Measurements from ENCODE around the gene KLF9.

The KLF9 gene

GRCh38 chr9:70382046-70382708 is 32.3 kb downstream of the KLF9 start:
- no peaks in the 10 kb centered on the region for H3K79me2 ChIP-seq (ENCODE audit: low read length)
- no peak for TF ChIP-seq CTCF (IDR thresholded peaks at IDR 0.05; ENCODE audit: low read depth, low read length)
- no peaks in the 10 kb centered on the region for H4K20me1 ChIP-seq (ENCODE audit: insufficient read depth, low read length)
- H3K27me3 ChIP-seq (ENCODE audit: low read depth, low read length): no peaks in the 10 kb centered on the region
- H3K4me2 ChIP-seq (ENCODE audit: low read length): no peak overlapping the region
- H3K36me3 ChIP-seq (replicated peaks; ENCODE audit: low read depth, low read length): no peaks in the 10 kb centered on the region
- H3K4me3 ChIP-seq (ENCODE audit: low read length): no peak overlapping the region
- H3K4me1 ChIP-seq (ENCODE audit: low read length): no peaks in the 10 kb centered on the region
- H3K9ac ChIP-seq (ENCODE audit: low read length): no peak overlapping the region
- no peak overlapping the region for H2AFZ ChIP-seq (ENCODE audit: low read depth, low read length)
- H3K9me3 ChIP-seq (ENCODE audit: insufficient read depth, low read length): no peaks in the 10 kb centered on the region
- H3K27ac ChIP-seq (ENCODE audit: low read length): no peak overlapping the region

- H4K20me1 ChIP-seq (ENCODE audit: insufficient read depth, low read length): no peaks in the 10 kb centered on the region
- TF ChIP-seq CTCF (IDR thresholded peaks at IDR 0.05; ENCODE audit: low read depth, low read length) (no peak), EZH2phosphoT487 (IDR thresholded peaks at IDR 0.05; ENCODE audit: low read depth) (no peak)
- H2AFZ ChIP-seq (ENCODE audit: low read depth, low read length): no peak overlapping the region
- H3K79me2 ChIP-seq (ENCODE audit: low read length): no peaks in the 10 kb centered on the region
- no peak overlapping the region for H3K4me2 ChIP-seq (ENCODE audit: low read length)
- no peaks in the 10 kb centered on the region for H3K36me3 ChIP-seq (replicated peaks; ENCODE audit: low read depth, low read length)
- no peaks in the 10 kb centered on the region for H3K4me1 ChIP-seq (ENCODE audit: low read length)
- no peak overlapping the region for H3K4me3 ChIP-seq (ENCODE audit: low read length)
- no peaks in the 10 kb centered on the region for H3K27me3 ChIP-seq (ENCODE audit: low read depth, low read length)
- no peaks in the 10 kb centered on the region for H3K9me3 ChIP-seq (ENCODE audit: insufficient read depth, low read length)
- H3K9ac ChIP-seq (ENCODE audit: low read length): no peak overlapping the region
- no peak overlapping the region for H3K27ac ChIP-seq (ENCODE audit: low read length)
Measured at GRCh38 chr9:70374962-70375618, 39.4 kb downstream of the KLF9 start.

GRCh38 chr9:70367305-70367930 is 47.0 kb downstream of the KLF9 start:
- H3K9me3 ChIP-seq (ENCODE audit: insufficient read depth, low read length): no peaks in the 10 kb centered on the region
- H3K4me2 ChIP-seq (ENCODE audit: low read length): no peak overlapping the region
- TF ChIP-seq EZH2phosphoT487 (IDR thresholded peaks at IDR 0.05; ENCODE audit: low read depth) (no peak), CTCF (IDR thresholded peaks at IDR 0.05; ENCODE audit: low read depth, low read length) (no peak)
- H3K36me3 ChIP-seq (replicated peaks; ENCODE audit: low read depth, low read length): no peaks in the 10 kb centered on the region
- H3K27me3 ChIP-seq (ENCODE audit: low read depth, low read length): no peaks in the 10 kb centered on the region
- H4K20me1 ChIP-seq (ENCODE audit: insufficient read depth, low read length): no peaks in the 10 kb centered on the region
- no peaks in the 10 kb centered on the region for H3K4me1 ChIP-seq (ENCODE audit: low read length)
- no peak overlapping the region for H2AFZ ChIP-seq (ENCODE audit: low read depth, low read length)
- H3K27ac ChIP-seq (ENCODE audit: low read length): no peak overlapping the region
- H3K79me2 ChIP-seq (ENCODE audit: low read length): no peaks in the 10 kb centered on the region
- H3K4me3 ChIP-seq (ENCODE audit: low read length): no peak overlapping the region
- H3K9ac ChIP-seq (ENCODE audit: low read length): no peak overlapping the region

- H3K4me2 ChIP-seq (ENCODE audit: low read length): no peak overlapping the region
Measured at GRCh38 chr9:70363760-70364159, 50.7 kb downstream of the KLF9 start.

More at GRCh38 chr9:70363760-70364159, 50.7 kb downstream of the KLF9 start:
- H3K9ac ChIP-seq (ENCODE audit: low read length): no peak overlapping the region
- no peak overlapping the region for H3K27ac ChIP-seq (ENCODE audit: low read length)
- H3K9me3 ChIP-seq (ENCODE audit: insufficient read depth, low read length): no peaks in the 10 kb centered on the region
- H3K79me2 ChIP-seq (ENCODE audit: low read length): no peaks in the 10 kb centered on the region
- no peaks in the 10 kb centered on the region for H3K27me3 ChIP-seq (ENCODE audit: low read depth, low read length)
- H2AFZ ChIP-seq (ENCODE audit: low read depth, low read length): no peak overlapping the region
- no peaks in the 10 kb centered on the region for H3K4me1 ChIP-seq (ENCODE audit: low read length)
- no peak overlapping the region for H3K4me3 ChIP-seq (ENCODE audit: low read length)
- no peaks in the 10 kb centered on the region for H4K20me1 ChIP-seq (ENCODE audit: insufficient read depth, low read length)
- no peaks in the 10 kb centered on the region for H3K36me3 ChIP-seq (replicated peaks; ENCODE audit: low read depth, low read length)
- TF ChIP-seq EZH2phosphoT487 (IDR thresholded peaks at IDR 0.05; ENCODE audit: low read depth): no peak
- no peak for TF ChIP-seq CTCF (IDR thresholded peaks at IDR 0.05; ENCODE audit: low read depth, low read length)

Data from OCI-LY3 (cell line).